Measurements from ENCODE around the gene SP9.

DNA sequence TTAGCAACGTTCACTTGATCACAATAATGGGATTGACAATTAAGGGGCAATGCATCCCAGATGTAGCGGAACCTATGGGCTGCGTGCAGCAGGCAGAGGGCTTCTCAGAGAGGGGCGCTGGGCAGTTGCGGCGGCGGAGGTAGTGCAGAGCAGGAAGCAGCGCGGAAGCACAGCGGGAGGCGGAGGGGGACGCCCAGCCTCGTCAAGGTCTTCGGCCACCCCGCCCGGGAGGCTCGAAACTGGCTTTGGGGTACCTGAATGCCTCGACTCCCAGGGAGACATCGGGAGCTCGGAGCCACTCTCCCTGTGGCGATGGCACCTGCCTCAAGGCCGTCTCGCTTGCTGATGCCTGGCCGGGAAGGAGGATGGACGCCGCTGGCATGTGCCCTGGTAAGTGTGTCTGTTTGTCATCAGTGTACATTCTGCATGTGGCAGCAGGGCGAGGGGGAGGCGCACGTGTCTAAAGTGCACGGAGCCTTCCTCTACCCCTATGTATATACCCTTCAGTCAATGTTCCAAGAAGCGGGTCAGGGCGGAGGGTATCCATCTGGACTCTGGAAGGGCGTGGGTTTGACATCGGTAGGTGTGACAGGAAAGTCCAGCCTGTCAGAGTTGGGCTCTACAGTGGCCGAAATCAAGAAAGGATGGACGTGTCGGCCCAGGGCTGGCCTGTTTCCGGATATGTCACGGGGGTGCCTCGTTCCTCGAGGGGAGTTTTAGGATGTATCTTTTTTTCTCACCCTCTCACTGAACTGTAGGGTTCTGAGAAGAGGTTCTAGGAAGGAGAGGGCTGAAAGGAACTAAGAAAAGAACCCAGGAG is 7.5 kb upstream of the SP9 start:
- TF ChIP-seq, protein P1, sequence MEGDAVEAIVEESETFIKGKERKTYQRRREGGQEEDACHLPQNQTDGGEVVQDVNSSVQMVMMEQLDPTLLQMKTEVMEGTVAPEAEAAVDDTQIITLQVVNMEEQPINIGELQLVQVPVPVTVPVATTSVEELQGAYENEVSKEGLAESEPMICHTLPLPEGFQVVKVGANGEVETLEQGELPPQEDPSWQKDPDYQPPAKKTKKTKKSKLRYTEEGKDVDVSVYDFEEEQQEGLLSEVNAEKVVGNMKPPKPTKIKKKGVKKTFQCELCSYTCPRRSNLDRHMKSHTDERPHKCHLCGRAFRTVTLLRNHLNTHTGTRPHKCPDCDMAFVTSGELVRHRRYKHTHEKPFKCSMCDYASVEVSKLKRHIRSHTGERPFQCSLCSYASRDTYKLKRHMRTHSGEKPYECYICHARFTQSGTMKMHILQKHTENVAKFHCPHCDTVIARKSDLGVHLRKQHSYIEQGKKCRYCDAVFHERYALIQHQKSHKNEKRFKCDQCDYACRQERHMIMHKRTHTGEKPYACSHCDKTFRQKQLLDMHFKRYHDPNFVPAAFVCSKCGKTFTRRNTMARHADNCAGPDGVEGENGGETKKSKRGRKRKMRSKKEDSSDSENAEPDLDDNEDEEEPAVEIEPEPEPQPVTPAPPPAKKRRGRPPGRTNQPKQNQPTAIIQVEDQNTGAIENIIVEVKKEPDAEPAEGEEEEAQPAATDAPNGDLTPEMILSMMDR (IDR thresholded peaks at IDR 0.05; ENCODE audit: low read length), result no peak
- TF ChIP-seq EZH2 (IDR thresholded peaks at IDR 0.05; ENCODE audit: borderline replicate concordance, low read length), result no peak
